ENCODE data around the gene ANKRD28.
"Not testable (repeated sequence)": the region's sequence is repeated elsewhere in the genome, so short reads cannot be mapped to it uniquely, and the experiment has no call there.

Gene ANKRD28

GRCh38 chr3:15803921-15804320 is 6.1 kb upstream of the ANKRD28 start:
- DNase-seq (ENCODE audit: low spot score) = no peak

GRCh38 chr3:15801298-15801697 is 3.5 kb upstream of the ANKRD28 start:
- DNase-seq (ENCODE audit: low spot score) = no peak

GRCh38 chr3:15800780-15801179 is 3.0 kb upstream of the ANKRD28 start:
- no peak for DNase-seq (ENCODE audit: low spot score)

- DNase-seq (ENCODE audit: low spot score) = no peak
Measured at GRCh38 chr3:15800327-15800726, 2.5 kb upstream of the ANKRD28 start.

- no peak for DNase-seq (ENCODE audit: low spot score)
Measured at GRCh38 chr3:15798533-15799245, 910 bp upstream of the ANKRD28 start.

- DNase-seq (ENCODE audit: low spot score) = peak; percentile 65
Measured at GRCh38 chr3:15796771-15797641, 773 bp downstream of the ANKRD28 start.

GRCh38 chr3:15796331-15796730 is 1.4 kb downstream of the ANKRD28 start:
- DNase-seq (ENCODE audit: low spot score) = peak; percentile 44

GRCh38 chr3:15795651-15796308 is 2.0 kb downstream of the ANKRD28 start:
- peak; percentile 88 for DNase-seq (ENCODE audit: low spot score)

- DNase-seq (ENCODE audit: low spot score) = peak; percentile 43
Measured at GRCh38 chr3:15794842-15795650, 2.7 kb downstream of the ANKRD28 start.

GRCh38 chr3:15794303-15794771 is 3.4 kb downstream of the ANKRD28 start:
- DNase-seq (ENCODE audit: low spot score) = peak; percentile 57

GRCh38 chr3:15791525-15791924 is 6.3 kb downstream of the ANKRD28 start:
- no peak for DNase-seq (ENCODE audit: low spot score)

GRCh38 chr3:15787941-15788340 is 9.8 kb downstream of the ANKRD28 start:
- no peak for DNase-seq (ENCODE audit: low spot score)

- DNase-seq (ENCODE audit: low spot score) = no peak
Measured at GRCh38 chr3:15787526-15787925, 10.3 kb downstream of the ANKRD28 start.

- no peak for DNase-seq (ENCODE audit: low spot score)
Measured at GRCh38 chr3:15783361-15783969, 14.3 kb downstream of the ANKRD28 start.

GRCh38 chr3:15782429-15782828 is 15.3 kb downstream of the ANKRD28 start:
- DNase-seq (ENCODE audit: low spot score) = no peak

- DNase-seq (ENCODE audit: low spot score) = no peak
Measured at GRCh38 chr3:15781637-15782402, 16.0 kb downstream of the ANKRD28 start.

- DNase-seq (ENCODE audit: low spot score) = no peak
Measured at GRCh38 chr3:15781131-15781530, 16.6 kb downstream of the ANKRD28 start.

GRCh38 chr3:15779111-15779510 is 18.7 kb downstream of the ANKRD28 start:
- no peak for DNase-seq (ENCODE audit: low spot score)

GRCh38 chr3:15778332-15778858 is 19.4 kb downstream of the ANKRD28 start:
- no peak for DNase-seq (ENCODE audit: low spot score)

GRCh38 chr3:15774931-15775560 is 22.7 kb downstream of the ANKRD28 start:
- not testable (repeated sequence) for DNase-seq (ENCODE audit: low spot score)
